Islet of Langerhans (tissue), 1 donor: Measurements from ENCODE around the gene NDST1.

Source experiments
- FAIRE-seq: peaks from one replicate; lab custom pipeline; 2011; peaks lifted over from hg19 to GRCh38; lab: Jason Lieb, UNC

The NDST1 gene

DNA sequence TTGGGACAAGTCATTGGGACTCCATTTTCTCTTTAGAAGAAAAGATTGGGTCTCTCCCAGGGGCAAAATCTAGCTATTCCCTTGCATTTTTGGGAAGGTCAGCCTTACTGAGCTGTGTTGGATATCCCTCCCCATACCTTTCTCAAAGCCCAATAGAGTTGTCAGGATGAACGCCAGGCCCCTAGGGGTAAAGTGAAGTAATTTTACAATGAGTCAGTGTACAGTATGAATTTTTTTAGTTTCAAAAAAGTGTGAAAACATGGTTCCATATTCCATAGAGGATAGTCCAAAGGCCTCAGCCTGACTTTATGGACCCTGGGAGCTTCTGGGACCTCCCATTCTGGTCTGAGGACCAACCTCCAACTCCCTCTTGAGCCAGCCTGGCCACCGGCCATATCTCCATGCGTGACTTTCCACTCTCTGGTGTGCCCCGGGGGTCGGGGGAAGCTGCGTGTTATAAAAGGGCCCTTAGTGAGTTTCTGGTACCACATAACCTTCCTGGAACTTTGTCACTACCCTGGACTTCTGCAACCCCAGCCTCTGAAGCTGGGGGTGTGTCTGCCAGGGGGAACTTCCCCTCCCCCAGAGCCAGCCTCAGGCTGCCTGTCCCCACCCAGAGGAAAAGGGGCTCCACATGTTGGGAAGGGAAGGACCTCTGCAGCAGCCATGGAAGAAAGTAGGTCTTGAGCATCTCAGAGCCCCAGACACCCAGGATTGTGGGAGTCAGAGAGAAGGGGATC, 80.1 kb downstream of the NDST1 start:
- FAIRE-seq = no peak

GRCh38 chr5:150588596-150588890, 80.6 kb downstream of the NDST1 start:
- FAIRE-seq = no peak

DNA sequence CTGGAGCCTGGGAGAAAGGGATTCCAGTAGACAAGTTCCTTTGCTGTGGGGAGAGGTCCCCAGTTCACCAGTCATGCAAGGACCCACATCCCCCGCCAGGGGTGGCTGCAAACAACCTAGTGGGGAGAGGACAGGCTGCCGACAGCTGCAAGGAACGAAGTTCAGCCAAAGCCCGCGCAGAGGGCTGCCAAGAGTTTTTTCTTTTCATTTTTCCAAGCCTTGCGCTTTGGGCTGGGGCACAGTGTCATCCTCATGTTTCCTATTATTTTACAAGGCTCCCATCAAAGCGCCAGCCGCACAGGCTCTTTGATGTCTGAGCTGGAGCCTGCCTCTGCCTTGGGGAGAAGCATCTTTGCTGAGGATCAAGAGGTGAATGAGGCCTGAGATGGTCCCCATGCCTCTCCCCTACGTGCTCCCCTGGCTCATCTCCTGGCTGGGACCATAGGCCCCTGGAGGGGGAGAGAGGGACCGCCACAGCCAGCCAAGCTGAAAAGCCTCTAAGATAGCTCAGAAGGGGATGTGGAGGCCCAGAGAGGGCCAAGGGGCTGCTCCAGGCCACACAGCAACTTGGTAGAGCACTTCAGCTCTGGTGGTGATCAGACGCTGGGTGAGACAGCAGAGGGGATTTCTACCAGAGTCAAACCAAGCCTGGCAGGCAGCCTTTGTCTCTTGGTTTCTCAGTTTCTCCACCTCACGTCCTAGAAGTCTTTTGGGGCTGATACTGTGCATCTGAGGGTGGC, 82.1 kb downstream of the NDST1 start:
- no peak for FAIRE-seq

- no peak for FAIRE-seq
Observed at GRCh38 chr5:150590979-150591695, 83.2 kb downstream of the NDST1 start.

GRCh38 chr5:150593593-150593992, 85.7 kb downstream of the NDST1 start:
- no peak for FAIRE-seq

GRCh38 chr5:150593996-150594395, 86.1 kb downstream of the NDST1 start:
- no peak for FAIRE-seq

- no peak for FAIRE-seq
Observed at GRCh38 chr5:150595466-150596031, 87.6 kb downstream of the NDST1 start.

- FAIRE-seq = no peak
Observed at GRCh38 chr5:150596313-150596712, 88.4 kb downstream of the NDST1 start.

DNA sequence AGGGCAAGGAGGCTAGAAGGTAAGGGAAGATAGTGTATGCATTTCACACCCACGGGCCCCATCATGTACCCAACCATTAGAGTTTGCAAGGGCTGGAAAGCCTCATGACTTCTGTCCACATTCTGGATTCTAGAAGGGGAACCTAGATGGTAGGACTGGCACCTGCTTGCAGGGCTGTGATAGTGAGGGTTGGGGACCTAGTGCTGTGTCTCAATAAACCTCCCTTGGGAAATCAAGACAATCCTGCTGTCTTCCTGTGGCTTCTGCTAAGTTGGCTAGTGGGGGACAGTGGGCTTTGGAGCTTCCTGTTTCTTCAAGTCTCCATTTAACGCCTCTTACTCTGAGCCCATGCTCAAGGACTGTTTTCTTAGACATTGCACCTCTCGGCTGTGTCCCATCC, 88.9 kb downstream of the NDST1 start:
- no peak for FAIRE-seq

GRCh38 chr5:150598006-150598405, 90.1 kb downstream of the NDST1 start:
- FAIRE-seq = no peak

DNA sequence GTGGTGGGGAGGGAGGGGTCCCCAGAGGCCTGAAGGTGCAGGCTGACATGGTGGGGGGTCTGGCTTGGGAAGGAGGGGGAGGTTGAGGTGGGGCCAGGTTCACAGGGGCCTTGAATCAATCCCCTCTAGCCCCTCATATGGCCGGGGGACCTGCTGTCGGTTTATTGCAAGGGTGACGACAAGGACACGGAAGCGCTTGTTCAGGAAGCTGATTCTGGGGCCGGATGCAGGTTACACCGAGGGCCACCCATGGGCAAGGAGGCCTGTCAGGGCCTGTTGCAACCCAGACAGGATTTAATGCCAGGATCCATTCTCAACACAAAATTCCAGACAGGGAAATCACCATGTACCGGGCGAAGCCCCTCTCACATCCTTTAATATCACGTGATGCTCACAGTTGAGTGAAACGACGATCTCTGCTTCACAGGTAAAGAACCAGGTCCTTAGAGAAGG, 90.9 kb downstream of the NDST1 start:
- no peak for FAIRE-seq

DNA sequence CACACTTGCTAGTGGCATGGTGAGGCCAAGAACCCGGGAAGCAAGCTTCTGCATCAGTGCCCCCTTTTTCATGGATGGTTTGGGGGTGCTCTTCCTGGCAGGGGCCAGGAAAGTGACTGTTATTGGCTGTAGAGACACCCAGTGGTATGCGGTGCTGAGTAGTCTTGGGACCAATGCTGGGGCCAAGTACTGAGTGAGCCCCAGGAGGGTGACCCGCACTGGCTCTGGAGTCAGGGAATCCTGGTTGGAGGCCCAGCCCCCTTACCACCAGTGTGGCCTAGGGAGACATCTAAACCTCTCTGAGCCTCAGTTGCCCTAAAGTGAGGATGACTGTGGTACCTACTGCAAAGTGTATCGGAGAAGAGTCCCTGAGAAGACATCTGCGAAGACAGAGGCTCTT, 91.3 kb downstream of the NDST1 start:
- FAIRE-seq = no peak

GRCh38 chr5:150599917-150600511, 92.1 kb downstream of the NDST1 start:
- no peak for FAIRE-seq

GRCh38 chr5:150600616-150601490, 92.9 kb downstream of the NDST1 start:
- no peak for FAIRE-seq

- FAIRE-seq = no peak
Observed at GRCh38 chr5:150601491-150602345, 93.8 kb downstream of the NDST1 start.

- no peak for FAIRE-seq
Observed at GRCh38 chr5:150603052-150603451, 95.1 kb downstream of the NDST1 start.

DNA sequence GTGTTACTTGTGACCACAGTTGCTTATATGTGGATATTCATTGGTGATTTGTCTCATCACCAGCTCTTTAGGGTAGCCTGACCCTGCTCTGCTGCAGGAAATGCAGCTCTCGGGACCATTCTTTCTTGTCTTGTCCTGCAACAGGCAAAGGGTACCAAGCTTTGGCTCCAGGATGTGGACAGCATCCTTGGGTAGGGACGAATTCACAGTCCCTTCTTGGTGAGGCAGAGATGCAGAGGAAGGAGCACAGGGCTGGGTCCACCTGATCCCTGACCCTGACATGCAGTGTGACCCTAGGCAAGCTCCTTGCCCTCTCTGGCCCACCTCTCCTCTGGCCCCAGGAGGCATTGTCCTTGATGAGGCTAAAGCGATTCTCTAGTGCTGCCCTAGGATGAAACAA, 95.6 kb downstream of the NDST1 start:
- FAIRE-seq = no peak

DNA sequence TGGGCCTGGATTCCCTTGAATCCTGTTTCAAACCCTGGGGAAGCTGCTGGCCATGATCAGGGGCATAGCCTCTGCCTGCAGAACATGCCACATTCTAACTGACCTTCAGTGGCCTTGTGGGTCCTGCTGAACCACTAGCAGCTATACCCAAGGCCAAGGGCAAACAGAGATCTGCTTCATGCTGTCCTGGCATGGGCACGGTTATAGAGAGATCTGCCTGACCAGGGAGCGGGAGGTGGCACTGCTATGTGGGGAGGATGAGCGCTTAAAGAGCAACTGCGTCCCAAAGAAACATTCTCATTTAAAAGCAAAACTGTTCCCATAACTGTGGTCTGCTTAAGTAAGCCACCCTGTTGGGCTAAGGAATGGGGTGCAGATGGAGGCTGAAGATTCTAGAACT, 96.1 kb downstream of the NDST1 start:
- no peak for FAIRE-seq

DNA sequence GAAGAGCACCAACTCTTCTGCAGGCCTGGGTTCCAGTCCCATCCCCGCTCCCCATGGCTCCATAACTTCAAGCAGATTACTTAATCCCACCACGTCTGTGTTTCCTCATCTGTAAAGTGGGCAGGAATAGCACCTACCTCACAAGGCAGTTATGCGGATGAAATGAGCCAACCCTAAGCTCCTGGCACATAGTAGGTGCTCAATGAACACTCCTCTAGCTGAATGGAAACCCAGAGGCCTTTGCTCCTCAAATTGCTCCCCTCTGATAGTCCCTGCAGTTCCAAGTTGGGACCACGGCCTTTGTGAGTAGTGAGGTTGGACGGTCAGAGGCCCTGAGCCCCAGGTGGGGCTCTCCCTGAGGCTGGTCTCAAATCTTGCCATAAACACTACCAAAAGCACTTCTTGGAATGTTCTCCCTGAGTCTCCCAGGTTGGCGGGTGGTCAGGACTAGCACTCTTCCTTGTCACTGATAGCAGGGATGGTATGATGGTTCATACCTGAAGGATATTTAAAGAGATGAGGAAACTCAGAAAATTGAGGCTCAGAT, 97.0 kb downstream of the NDST1 start:
- FAIRE-seq = no peak

- no peak for FAIRE-seq
Observed at GRCh38 chr5:150605546-150605945, 97.6 kb downstream of the NDST1 start.
